ENCODE measurements around the gene UBE2J1. TPM values are rescaled to one million over a fixed set of nuclear protein-coding genes. Genes with fewer than 3 reads are reported as not detected.

Gene UBE2J1
- polyA plus RNA-seq, 1 of the 3 experiments (the other 2 are of a cell fraction) = 11.3 TPM

DNA sequence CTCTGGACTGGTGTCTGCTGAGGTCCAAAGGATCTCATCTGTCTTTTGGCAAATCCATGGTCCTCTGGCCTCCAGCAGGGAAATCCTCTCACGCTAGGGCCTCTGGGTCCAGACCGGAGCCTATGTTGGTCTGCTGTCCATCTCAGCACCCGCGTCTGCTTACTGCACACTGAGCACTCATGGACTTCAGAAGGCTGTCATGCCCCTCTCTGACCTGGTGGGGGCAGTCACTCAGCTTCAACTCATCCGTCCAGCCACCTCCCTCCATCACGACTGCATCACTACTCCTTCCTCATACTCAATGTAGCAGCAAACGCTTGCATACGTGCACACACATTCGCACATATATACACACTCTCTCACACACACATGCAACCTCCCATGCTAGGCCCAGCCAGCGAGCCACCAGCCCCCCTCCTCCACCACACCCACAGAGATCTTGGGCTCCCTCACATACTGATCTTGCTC is 70.7 kb downstream of the UBE2J1 start:
- no peaks in the 10 kb centered on the region for H3K9me2 ChIP-seq
- H3K4me2 ChIP-seq = no peak overlapping the region
- 66% methylated on average over 10 of the region's 10 CpGs for WGBS (ENCODE audit: low lambda C conversion rate)
- no peak overlapping the region for H3K9ac ChIP-seq
- no peaks in the 10 kb centered on the region for H3K27me3 ChIP-seq (ENCODE audit: insufficient read depth)
- H3F3A ChIP-seq (replicated peaks; ENCODE audit: insufficient read depth) = no peaks in the 10 kb centered on the region
- H2AFZ ChIP-seq (ENCODE audit: low read depth) = no peak overlapping the region
- no peak overlapping the region for H3K27ac ChIP-seq (ENCODE audit: low read depth in 2 of 2, low read length in 1 of 2)
- H4K20me1 ChIP-seq (ENCODE audit: insufficient read depth) = no peaks in the 10 kb centered on the region
- H3K4me3 ChIP-seq (ENCODE audit: low read depth in 2 of 2, low read length in 1 of 2) = no peak overlapping the region
- H3K4me1 ChIP-seq (ENCODE audit: control insufficient read depth in 1 of 2, insufficient read depth in 2 of 2, low read depth in 1 of 2, low read length in 1 of 2) = no peaks in the 10 kb centered on the region
- no peaks in the 10 kb centered on the region for H3K9me3 ChIP-seq
- ChIA-PET POLR2A (no interaction called here), CTCF (interaction anchor here (0.9 to 1.5 kb wide), 5 partner anchors 11 to 132 kb away, joined by 3 to 6 read pairs (median 3); no protein-coding TSS in a partner anchor)
- peak; percentile 65 for DNase-seq
- H3K36me3 ChIP-seq (replicated peaks in 1 of 2; ENCODE audit: control insufficient read depth in 1 of 2, insufficient read depth in 2 of 2, low read length in 1 of 2) = no peaks in the 10 kb centered on the region
- no peak for TF ChIP-seq GABPA (IDR thresholded peaks at IDR 0.05; ENCODE audit: low read depth)
- TF ChIP-seq, protein P1, sequence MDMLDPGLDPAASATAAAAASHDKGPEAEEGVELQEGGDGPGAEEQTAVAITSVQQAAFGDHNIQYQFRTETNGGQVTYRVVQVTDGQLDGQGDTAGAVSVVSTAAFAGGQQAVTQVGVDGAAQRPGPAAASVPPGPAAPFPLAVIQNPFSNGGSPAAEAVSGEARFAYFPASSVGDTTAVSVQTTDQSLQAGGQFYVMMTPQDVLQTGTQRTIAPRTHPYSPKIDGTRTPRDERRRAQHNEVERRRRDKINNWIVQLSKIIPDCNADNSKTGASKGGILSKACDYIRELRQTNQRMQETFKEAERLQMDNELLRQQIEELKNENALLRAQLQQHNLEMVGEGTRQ (IDR thresholded peaks at IDR 0.05; ENCODE audit: borderline replicate concordance, low read depth, low read length) = no peak
- TF ChIP-seq, protein P2, sequence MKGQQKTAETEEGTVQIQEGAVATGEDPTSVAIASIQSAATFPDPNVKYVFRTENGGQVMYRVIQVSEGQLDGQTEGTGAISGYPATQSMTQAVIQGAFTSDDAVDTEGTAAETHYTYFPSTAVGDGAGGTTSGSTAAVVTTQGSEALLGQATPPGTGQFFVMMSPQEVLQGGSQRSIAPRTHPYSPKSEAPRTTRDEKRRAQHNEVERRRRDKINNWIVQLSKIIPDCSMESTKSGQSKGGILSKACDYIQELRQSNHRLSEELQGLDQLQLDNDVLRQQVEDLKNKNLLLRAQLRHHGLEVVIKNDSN (IDR thresholded peaks at IDR 0.05; ENCODE audit: borderline replicate concordance, low read depth) = no peak
- no peak for TF ChIP-seq YY1 (IDR thresholded peaks at IDR 0.05; ENCODE audit: low read depth)
- TF ChIP-seq, protein P3, sequence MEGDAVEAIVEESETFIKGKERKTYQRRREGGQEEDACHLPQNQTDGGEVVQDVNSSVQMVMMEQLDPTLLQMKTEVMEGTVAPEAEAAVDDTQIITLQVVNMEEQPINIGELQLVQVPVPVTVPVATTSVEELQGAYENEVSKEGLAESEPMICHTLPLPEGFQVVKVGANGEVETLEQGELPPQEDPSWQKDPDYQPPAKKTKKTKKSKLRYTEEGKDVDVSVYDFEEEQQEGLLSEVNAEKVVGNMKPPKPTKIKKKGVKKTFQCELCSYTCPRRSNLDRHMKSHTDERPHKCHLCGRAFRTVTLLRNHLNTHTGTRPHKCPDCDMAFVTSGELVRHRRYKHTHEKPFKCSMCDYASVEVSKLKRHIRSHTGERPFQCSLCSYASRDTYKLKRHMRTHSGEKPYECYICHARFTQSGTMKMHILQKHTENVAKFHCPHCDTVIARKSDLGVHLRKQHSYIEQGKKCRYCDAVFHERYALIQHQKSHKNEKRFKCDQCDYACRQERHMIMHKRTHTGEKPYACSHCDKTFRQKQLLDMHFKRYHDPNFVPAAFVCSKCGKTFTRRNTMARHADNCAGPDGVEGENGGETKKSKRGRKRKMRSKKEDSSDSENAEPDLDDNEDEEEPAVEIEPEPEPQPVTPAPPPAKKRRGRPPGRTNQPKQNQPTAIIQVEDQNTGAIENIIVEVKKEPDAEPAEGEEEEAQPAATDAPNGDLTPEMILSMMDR (IDR thresholded peaks at IDR 0.05) = peak; percentile 59
- TF ChIP-seq RFX5 (IDR thresholded peaks at IDR 0.05; ENCODE audit: low read length) = no peak
- TF ChIP-seq FOXJ3 (CRISPR knock-in tag; IDR thresholded peaks at IDR 0.05) = no peak
- peak; percentile 18; the same call in 1 of the 2 replicates for TF ChIP-seq SMC3 (IDR thresholded peaks at IDR 0.05; ENCODE audit: low read depth, low read length)
- TF ChIP-seq GATA2 (CRISPR knock-in tag; IDR thresholded peaks at IDR 0.05) = no peak
- TF ChIP-seq, protein P4, sequence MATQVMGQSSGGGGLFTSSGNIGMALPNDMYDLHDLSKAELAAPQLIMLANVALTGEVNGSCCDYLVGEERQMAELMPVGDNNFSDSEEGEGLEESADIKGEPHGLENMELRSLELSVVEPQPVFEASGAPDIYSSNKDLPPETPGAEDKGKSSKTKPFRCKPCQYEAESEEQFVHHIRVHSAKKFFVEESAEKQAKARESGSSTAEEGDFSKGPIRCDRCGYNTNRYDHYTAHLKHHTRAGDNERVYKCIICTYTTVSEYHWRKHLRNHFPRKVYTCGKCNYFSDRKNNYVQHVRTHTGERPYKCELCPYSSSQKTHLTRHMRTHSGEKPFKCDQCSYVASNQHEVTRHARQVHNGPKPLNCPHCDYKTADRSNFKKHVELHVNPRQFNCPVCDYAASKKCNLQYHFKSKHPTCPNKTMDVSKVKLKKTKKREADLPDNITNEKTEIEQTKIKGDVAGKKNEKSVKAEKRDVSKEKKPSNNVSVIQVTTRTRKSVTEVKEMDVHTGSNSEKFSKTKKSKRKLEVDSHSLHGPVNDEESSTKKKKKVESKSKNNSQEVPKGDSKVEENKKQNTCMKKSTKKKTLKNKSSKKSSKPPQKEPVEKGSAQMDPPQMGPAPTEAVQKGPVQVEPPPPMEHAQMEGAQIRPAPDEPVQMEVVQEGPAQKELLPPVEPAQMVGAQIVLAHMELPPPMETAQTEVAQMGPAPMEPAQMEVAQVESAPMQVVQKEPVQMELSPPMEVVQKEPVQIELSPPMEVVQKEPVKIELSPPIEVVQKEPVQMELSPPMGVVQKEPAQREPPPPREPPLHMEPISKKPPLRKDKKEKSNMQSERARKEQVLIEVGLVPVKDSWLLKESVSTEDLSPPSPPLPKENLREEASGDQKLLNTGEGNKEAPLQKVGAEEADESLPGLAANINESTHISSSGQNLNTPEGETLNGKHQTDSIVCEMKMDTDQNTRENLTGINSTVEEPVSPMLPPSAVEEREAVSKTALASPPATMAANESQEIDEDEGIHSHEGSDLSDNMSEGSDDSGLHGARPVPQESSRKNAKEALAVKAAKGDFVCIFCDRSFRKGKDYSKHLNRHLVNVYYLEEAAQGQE (IDR thresholded peaks at IDR 0.05; ENCODE audit: low read depth, low read length) = peak; percentile 88
- no peak for TF ChIP-seq JUND (IDR thresholded peaks at IDR 0.05)
- TF ChIP-seq RAD21 (IDR thresholded peaks at IDR 0.05; ENCODE audit: low read length) = peak; percentile 41
- TF ChIP-seq SIN3A (IDR thresholded peaks at IDR 0.05; ENCODE audit: borderline replicate concordance, low read depth, low read length) = no peak
- TF ChIP-seq, protein P5, sequence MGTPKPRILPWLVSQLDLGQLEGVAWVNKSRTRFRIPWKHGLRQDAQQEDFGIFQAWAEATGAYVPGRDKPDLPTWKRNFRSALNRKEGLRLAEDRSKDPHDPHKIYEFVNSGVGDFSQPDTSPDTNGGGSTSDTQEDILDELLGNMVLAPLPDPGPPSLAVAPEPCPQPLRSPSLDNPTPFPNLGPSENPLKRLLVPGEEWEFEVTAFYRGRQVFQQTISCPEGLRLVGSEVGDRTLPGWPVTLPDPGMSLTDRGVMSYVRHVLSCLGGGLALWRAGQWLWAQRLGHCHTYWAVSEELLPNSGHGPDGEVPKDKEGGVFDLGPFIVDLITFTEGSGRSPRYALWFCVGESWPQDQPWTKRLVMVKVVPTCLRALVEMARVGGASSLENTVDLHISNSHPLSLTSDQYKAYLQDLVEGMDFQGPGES (IDR thresholded peaks at IDR 0.05; ENCODE audit: low read depth, low read length) = no peak
- H3K79me2 ChIP-seq (ENCODE audit: insufficient read depth) = no peaks in the 10 kb centered on the region
